ENCODE measurements around the gene NPIPA8.
"Not testable (repeated sequence)": the region's sequence is repeated elsewhere in the genome, so short reads cannot be mapped to it uniquely, and the experiment has no call there.

DNA sequence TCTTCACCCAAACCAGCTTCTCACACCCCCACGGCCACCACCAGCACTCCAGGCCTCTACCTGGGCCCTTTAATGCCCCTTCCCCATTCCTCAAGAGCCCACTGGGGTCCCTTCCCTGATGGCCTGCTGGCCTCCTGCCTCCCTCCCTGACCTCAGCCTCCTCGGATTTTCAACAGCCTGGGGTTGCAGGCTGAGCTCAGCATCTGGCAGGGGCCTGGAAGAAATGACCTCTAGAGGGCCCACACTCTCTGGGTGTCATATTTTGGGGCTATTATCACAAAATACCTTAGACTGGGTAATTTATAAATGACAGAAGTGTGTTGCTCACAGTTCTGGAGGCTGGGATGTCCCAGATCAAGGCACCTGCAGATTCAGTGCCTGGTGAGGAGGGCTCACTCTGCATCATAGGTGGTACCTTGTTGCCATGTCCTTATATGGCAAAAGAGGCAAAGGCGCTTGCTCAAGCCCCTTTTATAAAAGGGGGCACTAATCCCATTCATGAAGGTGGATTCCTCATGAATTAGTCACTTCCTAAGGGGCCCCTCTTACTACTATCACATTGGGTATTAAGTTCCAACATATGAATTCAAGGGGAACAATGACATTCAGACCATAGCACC, 43.1 kb downstream of the NPIPA8 start:
- not testable (repeated sequence) for TF ChIP-seq POLR2A (IDR thresholded peaks at IDR 0.05)
- TF ChIP-seq, protein P1, sequence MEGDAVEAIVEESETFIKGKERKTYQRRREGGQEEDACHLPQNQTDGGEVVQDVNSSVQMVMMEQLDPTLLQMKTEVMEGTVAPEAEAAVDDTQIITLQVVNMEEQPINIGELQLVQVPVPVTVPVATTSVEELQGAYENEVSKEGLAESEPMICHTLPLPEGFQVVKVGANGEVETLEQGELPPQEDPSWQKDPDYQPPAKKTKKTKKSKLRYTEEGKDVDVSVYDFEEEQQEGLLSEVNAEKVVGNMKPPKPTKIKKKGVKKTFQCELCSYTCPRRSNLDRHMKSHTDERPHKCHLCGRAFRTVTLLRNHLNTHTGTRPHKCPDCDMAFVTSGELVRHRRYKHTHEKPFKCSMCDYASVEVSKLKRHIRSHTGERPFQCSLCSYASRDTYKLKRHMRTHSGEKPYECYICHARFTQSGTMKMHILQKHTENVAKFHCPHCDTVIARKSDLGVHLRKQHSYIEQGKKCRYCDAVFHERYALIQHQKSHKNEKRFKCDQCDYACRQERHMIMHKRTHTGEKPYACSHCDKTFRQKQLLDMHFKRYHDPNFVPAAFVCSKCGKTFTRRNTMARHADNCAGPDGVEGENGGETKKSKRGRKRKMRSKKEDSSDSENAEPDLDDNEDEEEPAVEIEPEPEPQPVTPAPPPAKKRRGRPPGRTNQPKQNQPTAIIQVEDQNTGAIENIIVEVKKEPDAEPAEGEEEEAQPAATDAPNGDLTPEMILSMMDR (IDR thresholded peaks at IDR 0.05) = not testable (repeated sequence)
